B cell (primary cell): ENCODE results near the gene S1PR1. TPM values are rescaled to one million over a fixed set of nuclear protein-coding genes. Genes with fewer than 3 reads are reported as not detected.
A peak's percentile ranks its signal among the peaks of the same experiment; 100 is the strongest.

Source experiments
- ATAC-seq: fragments of 200-7000 bp; cut with Tn5 transposase; one replicate; pipeline ENCODE4 v1.10.0; 2021; ENCODE audit warnings: low read depth, mild to moderate bottlenecking, moderate number of reproducible peaks, moderate library complexity
- CTCF ChIA-PET: fragments of 350-600 bp; sonication (Branson Sonifier 250); formaldehyde crosslinking; loops from one replicate; lab custom pipeline; 2021; ENCODE audit warnings: antibody characterized with exemption, inconsistent platforms; lab: Charles Lee
- POLR2A ChIA-PET: fragments of 350-600 bp; sonication (Branson Sonifier 250); formaldehyde crosslinking; loops from one replicate; lab custom pipeline; 2021; ENCODE audit warnings: antibody characterized with exemption; lab: Charles Lee
- DNase-seq: peaks from one replicate; pipeline ENCODE4 v3.0.0; 2013
- H2AFZ ChIP-seq: 2 replicates; pipeline ENCODE4 v1.6.1; 2012; ENCODE audit warnings: mild to moderate bottlenecking, low read depth, low read length; ENCODE audit not compliant: insufficient read depth, poor library complexity, severe bottlenecking
- H3K27ac ChIP-seq, 2 donors: 1 replicate in 1 of 2; 2 replicates in 1 of 2; pipeline ENCODE4 v1.5.1; 2012 to 2013; ENCODE audit warnings: low read length in 2 of 2, mild to moderate bottlenecking in 2 of 2, moderate library complexity in 1 of 2
- H3K27me3 ChIP-seq, 4 experiments: fragments of 200-600 bp in 1 of 4; sonication (generic) in 1 of 4; replicated peaks in 1 of 4; 1 replicate in 2 of 4; 2 replicates in 2 of 4; pipeline versions ENCODE4 v1.6.1 to v1.7.0; 2013 to 2016; ENCODE audit warnings: low read length in 3 of 4, mild to moderate bottlenecking in 2 of 4, mixed read lengths in 1 of 4, moderate library complexity in 1 of 4; ENCODE audit not compliant: insufficient read depth in 4 of 4, control insufficient read depth in 3 of 4; ENCODE audit errors: control extremely low read depth in 1 of 4
- H3K36me3 ChIP-seq, 2 experiments: replicated peaks in 1 of 2; 1 replicate in 1 of 2; 2 replicates in 1 of 2; pipeline versions ENCODE4 v1.6.1 to v1.7.1; 2013; ENCODE audit warnings: low read length in 1 of 2; ENCODE audit not compliant: insufficient read depth in 2 of 2, control insufficient read depth in 1 of 2; ENCODE audit errors: control extremely low read depth in 1 of 2, extremely low read depth in 1 of 2
- H3K4me1 ChIP-seq, 2 donors: fragments of 200-600 bp in 1 of 2; sonication (generic) in 1 of 2; 1 replicate in 1 of 2; 2 replicates in 1 of 2; pipeline versions ENCODE4 v1.5.1 to v1.6.1; 2013 to 2017; ENCODE audit warnings: low read length in 2 of 2; ENCODE audit not compliant: control insufficient read depth in 2 of 2, insufficient read depth in 2 of 2
- H3K4me2 ChIP-seq: replicated peaks from 2 replicates; pipeline ENCODE3; 2012; ENCODE audit warnings: mild to moderate bottlenecking, low read depth, low read length; ENCODE audit not compliant: poor library complexity, severe bottlenecking
- H3K4me3 ChIP-seq, 5 experiments: fragments of 200-600 bp in 1 of 5; sonication (generic) in 1 of 5; 1 replicate in 3 of 5; 2 replicates in 2 of 5; pipeline versions ENCODE4 v1.5.1 to v1.7.0; 2011 to 2016; ENCODE audit warnings: low read length in 4 of 5, mild to moderate bottlenecking in 4 of 5, low read depth in 2 of 5, control low read depth in 1 of 5, moderate library complexity in 1 of 5; ENCODE audit not compliant: insufficient read depth in 1 of 5; ENCODE audit errors: control extremely low read depth in 1 of 5, extremely low read depth in 1 of 5
- H3K79me2 ChIP-seq: fragments of 200-600 bp; sonication (generic); one replicate; pipeline ENCODE4 v1.6.0; 2016; ENCODE audit warnings: low read length; ENCODE audit not compliant: control insufficient read depth, insufficient read depth
- H3K9ac ChIP-seq: fragments of 200-600 bp; sonication (generic); 2 replicates; pipeline ENCODE4 v1.6.1; 2017; ENCODE audit warnings: mild to moderate bottlenecking, low read length, moderate library complexity
- H3K9me3 ChIP-seq, 3 donors: one replicate each; pipeline versions ENCODE4 v1.6.1 to v1.7.1; 2013; ENCODE audit warnings: low read length in 2 of 3; ENCODE audit not compliant: control insufficient read depth in 2 of 3, insufficient read depth in 1 of 3; ENCODE audit errors: control extremely low read depth in 1 of 3
- H4K20me1 ChIP-seq: 2 replicates; pipeline ENCODE4 v1.6.0; 2012; ENCODE audit warnings: mild to moderate bottlenecking, low read length; ENCODE audit not compliant: insufficient read depth, control insufficient read depth, poor library complexity, severe bottlenecking
- H3K27ac Mint-ChIP-seq: one replicate; pipeline ENCODE4 v1.8.0; 2021; ENCODE audit warnings: mixed read lengths
- H3K27me3 Mint-ChIP-seq: one replicate; pipeline ENCODE4 v1.8.0; 2021; ENCODE audit warnings: mixed read lengths
- H3K4me1 Mint-ChIP-seq: one replicate; pipeline ENCODE4 v1.8.0; 2021; ENCODE audit warnings: mixed read lengths
- H3K4me3 Mint-ChIP-seq: one replicate; pipeline ENCODE4 v1.8.0; 2021; ENCODE audit warnings: mixed read lengths
- H3K9me3 Mint-ChIP-seq: one replicate; pipeline ENCODE4 v1.8.0; 2022; ENCODE audit warnings: mixed read lengths; ENCODE audit not compliant: insufficient read depth
- EZH2 ChIP-seq: IDR thresholded peaks from 2 replicates; pipeline ENCODE4 v1.6.1; 2012; ENCODE audit warnings: borderline replicate concordance, low read depth, mild to moderate bottlenecking, moderate library complexity, low read length; ENCODE audit not compliant: insufficient read depth, poor library complexity, severe bottlenecking
- WGBS: methylation state at CpG from one replicate; pipeline ENCODE4 v1.1.5; 2013; ENCODE audit warnings: missing lambda C conversion rate; ENCODE audit not compliant: insufficient coverage; 5-methylcytosine and 5-hydroxymethylcytosine counted together
- intact Hi-C: fragments of 100-400 bp; cut with micrococcal nuclease; formaldehyde crosslinking; loops from one replicate; pipeline ENCODE4 v1.10.0; 2022
- polyA plus RNA-seq: library from polyadenylated mRNA; depleted of rRNA; stranded (reverse); fragments of >200 nt; gene quantifications from 2 replicates; pipeline ENCODE4 v1.2.3, GENCODE V29; 2012
- total RNA-seq, 2 donors: library from RNA; stranded (reverse); fragments of 120-200 nt in 1 of 2; gene quantifications; 1 replicate in 1 of 2; 2 replicates in 1 of 2; pipeline versions ENCODE4 v1.2.3 to v1.2.4, GENCODE V29; 2013 to 2022
- TF ChIP-seq, protein P1 (sequence below): fragments of 200-600 bp; IDR thresholded peaks from one replicate; pipeline ENCODE4 v1.8.0; 2022; ENCODE audit warnings: antibody characterized with exemption, mild to moderate bottlenecking

S1PR1 gene
- total and polyA plus RNA-seq, 2 donors (not counting 1 experiment from before 2014, with no cell fraction given), result 44.5 to 225 TPM

DNA sequence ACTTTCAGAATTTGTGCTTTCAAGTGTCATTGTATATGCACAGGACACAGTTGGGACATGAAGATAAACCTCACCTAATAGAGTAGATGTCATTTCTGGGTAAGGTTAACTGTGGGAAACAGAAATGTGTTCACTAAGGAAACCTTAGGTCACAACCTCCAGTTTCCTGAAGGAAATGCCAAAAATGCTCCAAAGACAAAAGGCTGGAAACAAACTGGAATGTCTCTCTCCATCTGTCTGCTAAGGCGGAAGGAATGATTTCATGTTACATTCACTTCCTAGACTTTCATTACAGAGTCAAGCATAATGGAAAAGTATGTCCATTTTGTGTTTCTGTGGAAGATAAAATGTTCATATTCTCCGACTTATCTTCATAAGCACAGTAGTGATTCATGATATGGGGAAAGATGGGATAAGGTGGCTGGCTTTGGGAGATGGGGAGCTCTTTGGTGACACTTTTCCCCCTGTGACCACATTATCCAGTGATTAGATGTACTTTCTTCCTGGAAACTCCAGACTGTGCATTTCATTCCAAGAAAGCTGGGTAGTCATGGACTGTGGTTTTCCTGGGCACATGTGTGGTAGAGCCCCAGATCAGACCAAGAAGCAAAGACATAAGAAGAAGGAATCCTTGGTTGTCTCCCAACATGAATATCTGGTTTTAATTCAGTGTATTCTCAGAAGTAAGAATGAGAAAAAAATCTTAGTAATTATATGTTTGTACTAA lies 5.7 kb downstream of the S1PR1 start:
- Histone ChIP-seq H3K4me3 (no peak overlapping the region), H3K9me3 (no peaks in the 10 kb centered on the region), H3K4me2 (peak overlapping the region; percentile 77), H3K9ac (peak overlapping the region; percentile 15), H3K4me1 (peaks cover 77 to 81% of the 10 kb centered on the region in 2 donors), H3K79me2 (peaks cover 81% of the 10 kb centered on the region), H3K27me3 (no peaks in the 10 kb centered on the region), H4K20me1 (peaks cover 48% of the 10 kb centered on the region), H2AFZ (no peak overlapping the region), H3K27ac (peak overlapping the region in 1 of 2 donors; percentile 40), H3K36me3 (peaks cover 0 to 59% of the 10 kb centered on the region in 2 experiments)
- Mint-ChIP-seq H3K27me3 (no peaks in the 10 kb centered on the region), H3K4me1 (peaks cover 81% of the 10 kb centered on the region), H3K4me3 (peak overlapping the region; percentile 8), H3K9me3 (no peaks in the 10 kb centered on the region), H3K27ac (peak overlapping the region; percentile 1)
- DNase-seq, result no peak
- POLR2A ChIA-PET, result interaction anchor here (0.6 to 1.4 kb wide), 2 partner anchors 43 to 129 kb away, joined by 3 to 5 read pairs; no protein-coding TSS in a partner anchor
- intact Hi-C loops, result no loop called here
- CTCF ChIA-PET, result interaction anchor here (0.7 to 12.4 kb wide), 2 partner anchors 46 to 218 kb away, joined by 5 to 257 read pairs; no protein-coding TSS in a partner anchor
- TF ChIP-seq, protein P1, sequence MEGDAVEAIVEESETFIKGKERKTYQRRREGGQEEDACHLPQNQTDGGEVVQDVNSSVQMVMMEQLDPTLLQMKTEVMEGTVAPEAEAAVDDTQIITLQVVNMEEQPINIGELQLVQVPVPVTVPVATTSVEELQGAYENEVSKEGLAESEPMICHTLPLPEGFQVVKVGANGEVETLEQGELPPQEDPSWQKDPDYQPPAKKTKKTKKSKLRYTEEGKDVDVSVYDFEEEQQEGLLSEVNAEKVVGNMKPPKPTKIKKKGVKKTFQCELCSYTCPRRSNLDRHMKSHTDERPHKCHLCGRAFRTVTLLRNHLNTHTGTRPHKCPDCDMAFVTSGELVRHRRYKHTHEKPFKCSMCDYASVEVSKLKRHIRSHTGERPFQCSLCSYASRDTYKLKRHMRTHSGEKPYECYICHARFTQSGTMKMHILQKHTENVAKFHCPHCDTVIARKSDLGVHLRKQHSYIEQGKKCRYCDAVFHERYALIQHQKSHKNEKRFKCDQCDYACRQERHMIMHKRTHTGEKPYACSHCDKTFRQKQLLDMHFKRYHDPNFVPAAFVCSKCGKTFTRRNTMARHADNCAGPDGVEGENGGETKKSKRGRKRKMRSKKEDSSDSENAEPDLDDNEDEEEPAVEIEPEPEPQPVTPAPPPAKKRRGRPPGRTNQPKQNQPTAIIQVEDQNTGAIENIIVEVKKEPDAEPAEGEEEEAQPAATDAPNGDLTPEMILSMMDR, result no peak
- TF ChIP-seq EZH2, result no peak
- WGBS, result no CpG with 5 or more reads among the region's 2 CpGs
- no peak for ATAC-seq

DNA sequence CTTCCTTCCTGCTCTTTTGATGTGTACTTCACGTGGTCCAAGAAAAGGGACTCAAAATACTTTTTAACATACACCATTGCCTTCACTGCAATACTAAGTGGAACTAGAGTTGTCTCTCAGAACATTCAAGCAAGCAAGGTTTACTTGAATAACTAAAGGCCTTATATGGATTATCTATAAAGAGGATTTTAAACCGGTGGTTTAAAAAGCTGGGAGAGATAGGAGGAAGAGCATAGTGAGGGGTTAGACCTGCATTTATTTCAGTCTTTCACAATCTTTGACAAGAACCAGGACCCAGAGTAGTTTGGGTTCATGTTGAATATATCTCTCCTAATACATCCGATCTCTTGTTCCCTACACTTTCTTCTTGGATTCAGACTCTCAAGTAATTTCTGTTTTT lies 6.9 kb downstream of the S1PR1 start:
- ATAC-seq (no peak), DNase-seq (no peak)
- Histone ChIP-seq H3K9ac (no peak overlapping the region), H3K27ac (peak overlapping the region in 1 of 2 donors; percentile 60), H2AFZ (no peak overlapping the region), H3K4me3 (no peak overlapping the region), H3K27me3 (no peaks in the 10 kb centered on the region), H3K79me2 (peaks cover 70% of the 10 kb centered on the region), H3K36me3 (peaks cover 0 to 54% of the 10 kb centered on the region in 2 experiments), H3K9me3 (no peaks in the 10 kb centered on the region), H3K4me2 (no peak overlapping the region), H4K20me1 (peaks cover 45% of the 10 kb centered on the region), H3K4me1 (peaks cover 86 to 88% of the 10 kb centered on the region in 2 donors)
- H3K4me3 Mint-ChIP-seq, result no peak overlapping the region
- no peaks in the 10 kb centered on the region for H3K9me3 Mint-ChIP-seq
- H3K4me1 Mint-ChIP-seq, result peaks cover 85% of the 10 kb centered on the region
- TF ChIP-seq, protein P1, result no peak
- TF ChIP-seq EZH2, result no peak
- intact Hi-C loops, result no loop called here
- CTCF ChIA-PET, result interaction anchor here (1.2 to 12.4 kb wide), 3 partner anchors 37 to 114 kb away, joined by 4 to 257 read pairs (median 4); no protein-coding TSS in a partner anchor
- H3K27ac Mint-ChIP-seq, result no peak overlapping the region
- no CpG with 5 or more reads among the region's 3 CpGs for WGBS
- no peaks in the 10 kb centered on the region for H3K27me3 Mint-ChIP-seq
- POLR2A ChIA-PET, result interaction anchor here (1.4 kb wide), 1 partner anchor 42 kb away, joined by 3 read pairs; no protein-coding TSS in a partner anchor
